WTC11 (cell line): ENCODE results near the gene CAMK2B. TPM values are rescaled to one million over a fixed set of nuclear protein-coding genes. Genes with fewer than 3 reads are reported as not detected.
A peak's percentile ranks its signal among the peaks of the same experiment; 100 is the strongest.

Source experiments
- ATAC-seq: fragments of 200-7000 bp; cut with Tn5 transposase; 2 replicates; pipeline ENCODE4 v1.10.0; 2021; ENCODE audit warnings: mild to moderate bottlenecking, moderate library complexity
- CTCF ChIA-PET: fragments of 300-600 bp; sonication (Branson Sonifier 250); formaldehyde crosslinking; loops from one replicate; lab custom pipeline; 2021; ENCODE audit warnings: antibody characterized with exemption; lab: Charles Lee
- POLR2A ChIA-PET: fragments of 350-600 bp; sonication (Branson Sonifier 250); formaldehyde crosslinking; loops from one replicate; lab custom pipeline; 2021; ENCODE audit warnings: antibody characterized with exemption; lab: Charles Lee
- DNase-seq: peaks from one replicate; pipeline ENCODE4 v3.0.0; 2021; ENCODE audit warnings: low spot score
- H3K27ac Mint-ChIP-seq: 2 replicates; pipeline ENCODE4 v1.8.0; 2021; ENCODE audit warnings: mixed read lengths
- H3K27me3 Mint-ChIP-seq: 2 replicates; pipeline ENCODE4 v1.8.0; 2021; ENCODE audit warnings: low read depth, mild to moderate bottlenecking, moderate library complexity, mixed read lengths
- H3K36me3 Mint-ChIP-seq: 2 replicates; pipeline ENCODE4 v1.8.0; 2021; ENCODE audit warnings: mixed read lengths
- H3K4me1 Mint-ChIP-seq: 2 replicates; pipeline ENCODE4 v1.8.0; 2022; ENCODE audit warnings: mixed read lengths
- H3K4me3 Mint-ChIP-seq: 2 replicates; pipeline ENCODE4 v1.8.0; 2021; ENCODE audit warnings: mild to moderate bottlenecking, moderate library complexity, mixed read lengths
- H3K9me3 Mint-ChIP-seq: 2 replicates; pipeline ENCODE4 v1.8.0; 2021; ENCODE audit warnings: mixed read lengths
- CREM ChIP-seq: sonication (generic); formaldehyde crosslinking; IDR thresholded peaks from 2 replicates; pipeline ENCODE4 v1.8.1; 2022; ENCODE audit warnings: mild to moderate bottlenecking, missing genetic modification reagents, moderate library complexity
- ESRRA ChIP-seq: sonication (generic); formaldehyde crosslinking; IDR thresholded peaks from 2 replicates; pipeline ENCODE4 v1.8.1; 2022; ENCODE audit warnings: mild to moderate bottlenecking, missing genetic modification reagents, borderline replicate concordance
- FOXJ3 ChIP-seq: sonication (generic); formaldehyde crosslinking; IDR thresholded peaks from 2 replicates; pipeline ENCODE4 v1.9.0; 2021; ENCODE audit warnings: missing genetic modification reagents, mild to moderate bottlenecking, borderline replicate concordance
- HMGA2 ChIP-seq: fragments of 250-450 bp; sonication (Bioruptor Pico); IDR thresholded peaks from 2 replicates; pipeline ENCODE4 v1.4.0; 2021; ENCODE audit warnings: mild to moderate bottlenecking, moderate library complexity
- MXD4 ChIP-seq: fragments of 250-450 bp; sonication (Bioruptor Pico); IDR thresholded peaks from 2 replicates; pipeline ENCODE4 v1.8.0; 2021; ENCODE audit warnings: mild to moderate bottlenecking, moderate library complexity, borderline replicate concordance
- NR2C2 ChIP-seq: sonication (generic); formaldehyde crosslinking; IDR thresholded peaks from 2 replicates; pipeline ENCODE4 v1.8.0; 2022; ENCODE audit warnings: mild to moderate bottlenecking, missing genetic modification reagents
- OVOL2 ChIP-seq: fragments of 250-450 bp; sonication (Bioruptor Pico); IDR thresholded peaks from 2 replicates; pipeline ENCODE4 v1.9.0; 2021; ENCODE audit warnings: mild to moderate bottlenecking, borderline replicate concordance
- RORB ChIP-seq: fragments of 250-450 bp; sonication (Bioruptor Pico); IDR thresholded peaks from 2 replicates; pipeline ENCODE4 v1.9.0; 2021; ENCODE audit warnings: mild to moderate bottlenecking
- TEAD4 ChIP-seq: sonication (generic); formaldehyde crosslinking; IDR thresholded peaks from 2 replicates; pipeline ENCODE4 v1.8.0; 2022; ENCODE audit warnings: mild to moderate bottlenecking, missing genetic modification reagents
- ZNF138 ChIP-seq: sonication (generic); formaldehyde crosslinking; conservative IDR thresholded peaks from 2 replicates; pipeline ENCODE4 v1.8.1; 2022; ENCODE audit warnings: mild to moderate bottlenecking, moderate library complexity, missing genetic modification reagents
- ZNF263 ChIP-seq: sonication (generic); formaldehyde crosslinking; IDR thresholded peaks from 2 replicates; pipeline ENCODE4 v1.8.1; 2022; ENCODE audit warnings: low read depth, mild to moderate bottlenecking, moderate library complexity, missing genetic modification reagents
- ZNF396 ChIP-seq: fragments of 250-450 bp; sonication (Bioruptor Pico); IDR thresholded peaks from 2 replicates; pipeline ENCODE4 v1.8.0; 2021; ENCODE audit warnings: mild to moderate bottlenecking, moderate library complexity, borderline replicate concordance
- total RNA-seq: library from RNA; stranded (reverse); gene quantifications from 3 replicates; pipeline ENCODE4 v1.2.3, GENCODE V29; 2021
- TF ChIP-seq, protein P1 (sequence below): sonication (generic); formaldehyde crosslinking; IDR thresholded peaks from 2 replicates; pipeline ENCODE4 v1.8.1; 2022; ENCODE audit warnings: low read depth, mild to moderate bottlenecking, moderate library complexity, missing genetic modification reagents, borderline replicate concordance
- TF ChIP-seq, protein P2 (sequence below): sonication (generic); formaldehyde crosslinking; IDR thresholded peaks from 2 replicates; pipeline ENCODE4 v1.8.0; 2022; ENCODE audit warnings: mild to moderate bottlenecking, missing genetic modification reagents
- TF ChIP-seq, protein P3 (sequence below): fragments of 200-600 bp; IDR thresholded peaks from 2 replicates; pipeline ENCODE4 v1.8.0; 2022; ENCODE audit warnings: antibody characterized with exemption
- TF ChIP-seq, protein P4 (sequence below): fragments of 250-450 bp; sonication (Bioruptor Pico); conservative IDR thresholded peaks from 2 replicates; pipeline ENCODE4 v1.9.0; 2021; ENCODE audit warnings: mild to moderate bottlenecking
- TF ChIP-seq, protein P5 (sequence below): fragments of 250-450 bp; sonication (Bioruptor Pico); IDR thresholded peaks from 2 replicates; pipeline ENCODE4 v1.8.0; 2021; ENCODE audit warnings: mild to moderate bottlenecking
- TF ChIP-seq, protein P6 (sequence below): sonication (generic); formaldehyde crosslinking; IDR thresholded peaks from 2 replicates; pipeline ENCODE4 v1.8.0; 2023; ENCODE audit warnings: missing genetic modification reagents

CAMK2B gene
- total RNA-seq, 1 experiment from 2014 or later, result 0.44 TPM

DNA sequence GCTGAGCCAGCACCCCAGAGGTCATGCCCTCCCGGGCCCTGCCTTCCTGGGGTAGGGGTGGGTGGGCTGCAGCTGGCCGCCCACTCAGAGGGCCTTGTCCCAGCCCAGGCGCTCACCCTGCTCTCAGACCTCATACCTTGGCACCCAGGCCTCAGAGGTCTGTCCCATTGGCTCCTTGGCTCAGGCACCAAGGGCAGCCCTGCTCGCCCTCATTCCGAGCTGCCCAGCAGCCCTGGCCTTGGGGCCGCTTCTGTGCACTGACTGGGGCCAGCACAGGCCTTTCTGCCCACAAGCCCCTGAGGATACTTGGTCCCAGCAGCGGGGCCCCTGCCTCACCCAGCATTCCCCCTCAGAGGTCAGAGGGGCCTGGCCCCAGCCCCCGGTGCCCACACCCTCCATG is 90.3 kb downstream of the CAMK2B start:
- DNase-seq (no peak), ATAC-seq (no peak)
- Mint-ChIP-seq H3K36me3 (no peaks in the 10 kb centered on the region), H3K27me3 (no peaks in the 10 kb centered on the region), H3K4me1 (no peaks in the 10 kb centered on the region), H3K4me3 (no peak overlapping the region), H3K27ac (no peak overlapping the region), H3K9me3 (no peaks in the 10 kb centered on the region)
- TF ChIP-seq ZNF396 (CRISPR knock-in tag) (no peak), FOXJ3 (CRISPR knock-in tag) (no peak), TEAD4 (CRISPR knock-in tag) (no peak), CREM (CRISPR knock-in tag) (no peak), ZNF138 (CRISPR knock-in tag) (no peak)
- TF ChIP-seq, protein P1, sequence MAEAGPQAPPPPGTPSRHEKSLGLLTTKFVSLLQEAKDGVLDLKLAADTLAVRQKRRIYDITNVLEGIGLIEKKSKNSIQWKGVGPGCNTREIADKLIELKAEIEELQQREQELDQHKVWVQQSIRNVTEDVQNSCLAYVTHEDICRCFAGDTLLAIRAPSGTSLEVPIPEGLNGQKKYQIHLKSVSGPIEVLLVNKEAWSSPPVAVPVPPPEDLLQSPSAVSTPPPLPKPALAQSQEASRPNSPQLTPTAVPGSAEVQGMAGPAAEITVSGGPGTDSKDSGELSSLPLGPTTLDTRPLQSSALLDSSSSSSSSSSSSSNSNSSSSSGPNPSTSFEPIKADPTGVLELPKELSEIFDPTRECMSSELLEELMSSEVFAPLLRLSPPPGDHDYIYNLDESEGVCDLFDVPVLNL (CRISPR knock-in tag), result no peak
- TF ChIP-seq, protein P2, sequence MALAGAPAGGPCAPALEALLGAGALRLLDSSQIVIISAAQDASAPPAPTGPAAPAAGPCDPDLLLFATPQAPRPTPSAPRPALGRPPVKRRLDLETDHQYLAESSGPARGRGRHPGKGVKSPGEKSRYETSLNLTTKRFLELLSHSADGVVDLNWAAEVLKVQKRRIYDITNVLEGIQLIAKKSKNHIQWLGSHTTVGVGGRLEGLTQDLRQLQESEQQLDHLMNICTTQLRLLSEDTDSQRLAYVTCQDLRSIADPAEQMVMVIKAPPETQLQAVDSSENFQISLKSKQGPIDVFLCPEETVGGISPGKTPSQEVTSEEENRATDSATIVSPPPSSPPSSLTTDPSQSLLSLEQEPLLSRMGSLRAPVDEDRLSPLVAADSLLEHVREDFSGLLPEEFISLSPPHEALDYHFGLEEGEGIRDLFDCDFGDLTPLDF (CRISPR knock-in tag), result no peak
- POLR2A ChIA-PET, result no interaction called here
- CTCF ChIA-PET, result interaction anchor here (0.7 to 2.2 kb wide), 4 partner anchors 14 to 243 kb away, joined by 3 to 11 read pairs (median 4); no protein-coding TSS in a partner anchor

DNA sequence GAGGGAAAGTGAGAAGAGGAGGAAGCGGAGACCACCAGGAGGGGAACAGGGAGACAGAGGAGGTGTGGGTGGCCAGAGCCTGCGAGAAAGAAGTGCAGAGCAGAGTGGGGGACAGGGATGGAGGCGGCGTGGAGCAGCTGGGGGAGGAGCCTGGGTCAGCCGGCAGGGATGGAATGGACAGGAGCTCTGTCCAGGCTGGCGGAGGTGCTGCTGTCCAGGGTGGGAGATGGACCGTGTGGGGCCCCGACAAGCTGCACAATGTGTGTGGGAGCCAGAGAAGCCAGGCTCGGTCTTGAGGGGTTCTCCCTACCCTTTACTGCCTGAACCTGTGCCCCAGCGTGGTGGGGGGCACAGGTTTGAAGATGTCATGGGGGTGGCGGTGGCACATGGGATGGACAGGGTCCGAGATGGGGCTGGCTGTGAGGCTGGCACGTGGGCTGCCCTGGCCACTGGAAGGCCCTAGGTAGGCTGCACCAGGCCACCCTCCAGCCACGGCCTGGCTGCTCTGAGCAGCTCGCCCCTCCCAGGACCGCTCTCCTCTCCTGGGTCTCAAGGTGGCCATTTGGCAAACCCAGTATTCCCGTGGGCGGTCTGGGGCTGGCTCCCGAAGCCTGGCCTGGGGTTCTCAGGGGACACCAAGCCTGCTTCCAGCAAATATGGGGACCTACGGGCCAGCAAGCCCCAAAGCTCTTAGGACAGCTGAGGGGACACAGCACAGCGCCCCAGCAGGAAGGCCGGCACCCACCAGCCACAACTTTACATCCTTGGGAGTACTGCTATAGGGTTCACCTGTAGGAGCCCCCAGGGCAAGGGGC is 92.3 kb downstream of the CAMK2B start:
- Mint-ChIP-seq H3K36me3 (no peaks in the 10 kb centered on the region), H3K4me3 (no peak overlapping the region), H3K27me3 (no peaks in the 10 kb centered on the region), H3K9me3 (no peaks in the 10 kb centered on the region), H3K27ac (peak overlapping the region; percentile 21; the same call in 1 of the 2 replicates), H3K4me1 (no peaks in the 10 kb centered on the region)
- ATAC-seq (no peak), DNase-seq (no peak)
- TF ChIP-seq OVOL2 (CRISPR knock-in tag) (no peak), RORB (CRISPR knock-in tag) (no peak), HMGA2 (CRISPR knock-in tag) (no peak), MXD4 (CRISPR knock-in tag) (no peak), NR2C2 (no peak), ESRRA (CRISPR knock-in tag) (no peak), ZNF263 (CRISPR knock-in tag) (no peak)
- TF ChIP-seq, protein P3, sequence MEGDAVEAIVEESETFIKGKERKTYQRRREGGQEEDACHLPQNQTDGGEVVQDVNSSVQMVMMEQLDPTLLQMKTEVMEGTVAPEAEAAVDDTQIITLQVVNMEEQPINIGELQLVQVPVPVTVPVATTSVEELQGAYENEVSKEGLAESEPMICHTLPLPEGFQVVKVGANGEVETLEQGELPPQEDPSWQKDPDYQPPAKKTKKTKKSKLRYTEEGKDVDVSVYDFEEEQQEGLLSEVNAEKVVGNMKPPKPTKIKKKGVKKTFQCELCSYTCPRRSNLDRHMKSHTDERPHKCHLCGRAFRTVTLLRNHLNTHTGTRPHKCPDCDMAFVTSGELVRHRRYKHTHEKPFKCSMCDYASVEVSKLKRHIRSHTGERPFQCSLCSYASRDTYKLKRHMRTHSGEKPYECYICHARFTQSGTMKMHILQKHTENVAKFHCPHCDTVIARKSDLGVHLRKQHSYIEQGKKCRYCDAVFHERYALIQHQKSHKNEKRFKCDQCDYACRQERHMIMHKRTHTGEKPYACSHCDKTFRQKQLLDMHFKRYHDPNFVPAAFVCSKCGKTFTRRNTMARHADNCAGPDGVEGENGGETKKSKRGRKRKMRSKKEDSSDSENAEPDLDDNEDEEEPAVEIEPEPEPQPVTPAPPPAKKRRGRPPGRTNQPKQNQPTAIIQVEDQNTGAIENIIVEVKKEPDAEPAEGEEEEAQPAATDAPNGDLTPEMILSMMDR, result no peak
- TF ChIP-seq, protein P4, sequence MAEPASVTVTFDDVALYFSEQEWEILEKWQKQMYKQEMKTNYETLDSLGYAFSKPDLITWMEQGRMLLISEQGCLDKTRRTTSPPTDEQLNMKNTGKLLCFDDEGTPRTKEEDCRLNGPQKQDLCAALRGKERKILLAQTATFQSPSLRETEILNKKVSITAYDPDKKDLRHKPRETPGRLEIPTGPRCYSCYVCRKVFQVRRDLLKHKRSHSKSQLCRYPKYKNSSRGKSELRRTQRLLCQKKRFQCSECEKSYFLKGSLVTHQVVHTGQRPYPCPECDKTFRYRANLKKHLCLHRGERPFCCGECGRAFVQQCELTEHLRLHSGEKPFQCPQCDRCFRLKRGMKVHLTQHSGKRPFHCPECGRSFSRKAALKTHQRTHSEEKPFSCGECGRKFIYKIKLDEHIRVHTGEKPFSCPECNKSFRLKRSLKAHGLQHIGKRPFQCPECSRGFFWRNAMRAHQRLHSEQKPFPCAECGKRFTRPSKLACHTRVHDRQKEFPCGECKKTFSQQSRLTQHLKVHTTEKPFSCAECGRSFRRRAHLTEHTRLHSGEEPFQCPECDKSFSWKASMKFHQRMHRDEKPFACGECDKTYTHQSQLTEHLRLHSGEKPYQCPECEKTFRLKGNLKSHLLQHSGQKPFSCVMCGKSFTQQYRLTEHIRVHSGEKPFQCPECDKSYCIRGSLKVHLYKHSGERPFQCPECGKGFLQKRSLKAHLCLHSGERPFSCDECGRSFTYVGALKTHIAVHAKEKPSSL (CRISPR knock-in tag), result no peak
- TF ChIP-seq, protein P2 (CRISPR knock-in tag), result no peak
- TF ChIP-seq, protein P5, sequence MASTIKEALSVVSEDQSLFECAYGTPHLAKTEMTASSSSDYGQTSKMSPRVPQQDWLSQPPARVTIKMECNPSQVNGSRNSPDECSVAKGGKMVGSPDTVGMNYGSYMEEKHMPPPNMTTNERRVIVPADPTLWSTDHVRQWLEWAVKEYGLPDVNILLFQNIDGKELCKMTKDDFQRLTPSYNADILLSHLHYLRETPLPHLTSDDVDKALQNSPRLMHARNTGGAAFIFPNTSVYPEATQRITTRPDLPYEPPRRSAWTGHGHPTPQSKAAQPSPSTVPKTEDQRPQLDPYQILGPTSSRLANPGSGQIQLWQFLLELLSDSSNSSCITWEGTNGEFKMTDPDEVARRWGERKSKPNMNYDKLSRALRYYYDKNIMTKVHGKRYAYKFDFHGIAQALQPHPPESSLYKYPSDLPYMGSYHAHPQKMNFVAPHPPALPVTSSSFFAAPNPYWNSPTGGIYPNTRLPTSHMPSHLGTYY, result no peak
- TF ChIP-seq, protein P6, sequence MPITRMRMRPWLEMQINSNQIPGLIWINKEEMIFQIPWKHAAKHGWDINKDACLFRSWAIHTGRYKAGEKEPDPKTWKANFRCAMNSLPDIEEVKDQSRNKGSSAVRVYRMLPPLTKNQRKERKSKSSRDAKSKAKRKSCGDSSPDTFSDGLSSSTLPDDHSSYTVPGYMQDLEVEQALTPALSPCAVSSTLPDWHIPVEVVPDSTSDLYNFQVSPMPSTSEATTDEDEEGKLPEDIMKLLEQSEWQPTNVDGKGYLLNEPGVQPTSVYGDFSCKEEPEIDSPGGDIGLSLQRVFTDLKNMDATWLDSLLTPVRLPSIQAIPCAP (CRISPR knock-in tag), result no peak
- TF ChIP-seq, protein P1 (CRISPR knock-in tag), result no peak
- POLR2A ChIA-PET, result no interaction called here
- CTCF ChIA-PET, result interaction anchor here (0.5 to 1.5 kb wide), 4 partner anchors 8 to 19 kb away, joined by 3 to 6 read pairs (median 4); no protein-coding TSS in a partner anchor
